Epithelial cell of umbilical artery (primary cell): ENCODE measurements around the gene FAM241A. TPM values are rescaled to one million over a fixed set of nuclear protein-coding genes. Genes with fewer than 3 reads are reported as not detected.

ENCODE experiments used
- total RNA-seq: library from RNA; depleted of rRNA; stranded (reverse); fragments of >200 nt; gene quantifications from 2 replicates; pipeline ENCODE4 v1.2.3, GENCODE V29; 2014

FAM241A gene
- 5.5 and 11.9 TPM in 2 replicates for total RNA-seq

DNA sequence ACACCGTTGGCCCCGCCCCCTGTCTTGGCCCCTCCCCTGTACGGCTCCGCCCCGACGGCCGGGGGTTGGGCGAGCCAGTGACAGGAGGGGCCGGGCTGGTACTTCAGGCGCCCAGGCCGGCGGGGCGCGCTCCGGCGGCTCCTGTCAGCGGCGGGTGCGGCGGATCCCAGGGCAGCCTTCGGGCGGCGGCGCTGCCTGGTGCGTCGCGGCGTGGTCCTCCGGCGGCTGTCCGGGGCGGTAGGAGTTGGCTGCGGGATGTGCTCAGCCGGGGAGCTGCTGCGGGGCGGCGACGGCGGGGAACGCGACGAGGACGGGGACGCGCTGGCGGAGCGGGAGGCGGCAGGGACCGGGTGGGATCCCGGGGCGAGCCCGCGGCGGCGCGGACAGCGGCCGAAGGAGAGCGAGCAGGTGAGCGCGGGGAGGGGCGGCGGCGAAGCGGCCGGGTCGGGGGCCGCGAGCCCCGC lies at the start of gene FAM241A:
TSS of gene FAM241A (plus strand) at position 129 of the 464 bp plus-strand sequence. CDS start at position 256, 127 bp downstream.

DNA sequence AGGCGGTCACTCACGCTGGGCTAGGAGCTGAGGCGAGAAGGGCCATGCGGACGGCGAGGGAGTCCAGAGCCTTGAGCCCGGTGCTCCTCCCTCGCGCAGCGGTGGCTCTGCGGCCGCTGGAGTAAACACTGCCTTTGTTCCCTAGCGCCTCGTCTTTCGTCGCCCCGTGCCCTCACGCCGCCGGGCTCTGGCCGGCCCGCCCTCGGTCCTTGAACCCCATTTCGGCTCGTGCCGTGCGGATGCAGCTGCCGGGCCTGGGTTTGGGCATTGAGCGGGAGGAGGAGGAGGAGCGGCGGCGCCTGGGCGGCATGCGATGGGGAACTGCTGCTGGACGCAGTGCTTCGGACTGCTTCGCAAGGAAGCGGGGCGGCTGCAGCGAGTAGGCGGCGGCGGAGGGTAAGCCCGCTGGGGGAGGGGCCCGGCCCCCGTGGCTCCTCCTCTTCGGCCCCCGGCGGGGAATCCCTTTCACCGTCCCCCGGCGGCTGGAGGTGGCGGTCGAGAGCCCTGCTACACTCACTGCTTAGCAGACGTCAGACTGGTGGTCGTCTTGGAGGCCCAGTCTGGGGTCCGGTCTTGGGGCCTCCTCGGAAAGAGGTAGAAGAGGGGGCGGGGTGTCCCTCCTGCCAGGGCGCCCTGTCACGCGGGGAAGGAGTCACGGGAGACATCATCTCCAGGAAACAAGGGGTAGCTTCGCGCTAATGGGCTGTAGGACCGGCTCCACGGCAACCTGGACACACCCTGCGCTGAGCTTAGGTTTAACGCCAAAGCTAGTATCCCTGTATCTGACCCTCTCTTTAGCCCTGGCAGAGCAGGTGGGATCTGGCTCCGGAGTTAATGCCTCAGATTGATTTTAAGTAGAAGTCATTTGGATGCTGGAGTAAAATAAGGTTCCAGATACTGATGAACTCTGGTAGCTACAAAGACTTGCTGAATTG lies 86.8 kb downstream of the FAM241A start, which contains the start of gene AP1AR:
TSS of gene AP1AR (plus strand) at position 9 of the 935 bp plus-strand sequence. CDS start at position 314, 305 bp downstream.

Other genes with a start within 250 kb of the FAM241A start
- 30.9 and 40.0 TPM in 2 replicates for gene AP1AR, start 86.3 kb downstream of the FAM241A start, total RNA-seq
- 8.1 and 14.0 TPM in 2 replicates for gene TIFA, start 140.4 kb downstream of the FAM241A start, total RNA-seq
- gene ALPK1, start 151.9 kb downstream of the FAM241A start, total RNA-seq: 7.5 and 10.6 TPM in 2 replicates